ENCODE measurements around the gene TBX15. TPM values are rescaled to one million over a fixed set of nuclear protein-coding genes. Genes with fewer than 3 reads are reported as not detected.

TBX15 gene
- total RNA-seq, result under 0.01 TPM in 2 replicates

GRCh38 chr1:118988186-118989005 lies at the start of gene TBX15:
TBX15 (minus strand) TSS chr1:118988343; CDS start chr1:118987795, 548 bp downstream.

Other genes starting within 250 kb of the TBX15 start
- 14.4 and 14.5 TPM in 2 replicates for gene WARS2, start 152.3 kb upstream of the TBX15 start, total RNA-seq

Data from nasal cavity respiratory epithelium epithelial cell of viscerocranial mucosa (primary cell).